Lower lobe of right lung (tissue), 2 donors: Measurements from ENCODE around the gene C2orf69. TPM values are rescaled to one million over a fixed set of nuclear protein-coding genes. Genes with fewer than 3 reads are reported as not detected.
"Not testable (repeated sequence)": the region's sequence is repeated elsewhere in the genome, so short reads cannot be mapped to it uniquely, and the experiment has no call there.

Experiments
- ATAC-seq, 2 donors: fragments of 200-7000 bp; cut with Tn5 transposase; one replicate each; pipeline ENCODE4 v1.9.1; 2020 to 2022; ENCODE audit warnings: mild to moderate bottlenecking in 2 of 2, moderate library complexity in 2 of 2
- DNase-seq: peaks from one replicate; pipeline ENCODE4 v3.0.0-alpha.2; 2020
- H3K27ac ChIP-seq: fragments of 200-600 bp; one replicate; pipeline ENCODE4 v1.8.0; 2022
- H3K27me3 ChIP-seq: fragments of 200-600 bp; one replicate; pipeline ENCODE4 v1.8.0; 2022; ENCODE audit warnings: low read depth
- H3K36me3 ChIP-seq: fragments of 200-600 bp; one replicate; pipeline ENCODE4 v1.8.0; 2022; ENCODE audit warnings: mild to moderate bottlenecking
- H3K4me1 ChIP-seq: fragments of 200-600 bp; one replicate; pipeline ENCODE4 v1.8.0; 2022
- H3K4me3 ChIP-seq: fragments of 200-600 bp; one replicate; pipeline ENCODE4 v1.8.0; 2022; ENCODE audit warnings: mild to moderate bottlenecking
- H3K9me3 ChIP-seq: fragments of 200-600 bp; one replicate; pipeline ENCODE4 v1.8.0; 2022
- intact Hi-C: fragments of 100-400 bp; cut with DNase I; formaldehyde crosslinking; loops from one replicate; pipeline ENCODE4 v1.11.0; 2022
- total RNA-seq: library from RNA; stranded (reverse); fragmentation: NEBNext Ultra II Directional; extraction: Animal tissue kit (Norgen Biotek cat#: 25700); gene quantifications from one replicate; pipeline ENCODE4 v1.2.1, GENCODE V29; 2021
- TF ChIP-seq, protein P1 (sequence below): fragments of 200-600 bp; IDR thresholded peaks from one replicate; pipeline ENCODE4 v1.8.0; 2022; ENCODE audit warnings: antibody characterized with exemption, mild to moderate bottlenecking
- donor health status: DM: no; HTN: yes; CAD: no; lungs with severe emphysema.

C2orf69 gene
- total RNA-seq, 1 donor from 2014 or later = 12.5 TPM

DNA sequence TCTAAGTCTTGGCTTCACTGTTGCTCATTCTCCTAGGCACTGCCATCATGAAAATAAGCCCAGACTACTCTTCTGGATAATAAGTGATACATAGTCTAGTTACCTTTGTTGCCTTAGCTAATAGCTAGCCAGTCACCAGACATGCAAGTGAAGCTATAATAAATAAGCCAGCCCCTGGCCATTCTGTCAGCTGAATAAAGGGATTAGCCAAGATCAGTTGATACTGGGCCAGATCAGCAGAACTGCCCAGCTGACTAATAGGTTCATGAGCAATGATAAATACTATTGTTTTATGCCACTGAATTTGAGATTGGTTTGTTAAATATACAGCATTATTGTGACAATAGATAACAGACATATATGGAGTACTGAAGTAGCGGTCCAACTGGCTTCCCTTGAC is 8.0 kb upstream of the C2orf69 start:
- ATAC-seq = no peak
- TF ChIP-seq, protein P1, sequence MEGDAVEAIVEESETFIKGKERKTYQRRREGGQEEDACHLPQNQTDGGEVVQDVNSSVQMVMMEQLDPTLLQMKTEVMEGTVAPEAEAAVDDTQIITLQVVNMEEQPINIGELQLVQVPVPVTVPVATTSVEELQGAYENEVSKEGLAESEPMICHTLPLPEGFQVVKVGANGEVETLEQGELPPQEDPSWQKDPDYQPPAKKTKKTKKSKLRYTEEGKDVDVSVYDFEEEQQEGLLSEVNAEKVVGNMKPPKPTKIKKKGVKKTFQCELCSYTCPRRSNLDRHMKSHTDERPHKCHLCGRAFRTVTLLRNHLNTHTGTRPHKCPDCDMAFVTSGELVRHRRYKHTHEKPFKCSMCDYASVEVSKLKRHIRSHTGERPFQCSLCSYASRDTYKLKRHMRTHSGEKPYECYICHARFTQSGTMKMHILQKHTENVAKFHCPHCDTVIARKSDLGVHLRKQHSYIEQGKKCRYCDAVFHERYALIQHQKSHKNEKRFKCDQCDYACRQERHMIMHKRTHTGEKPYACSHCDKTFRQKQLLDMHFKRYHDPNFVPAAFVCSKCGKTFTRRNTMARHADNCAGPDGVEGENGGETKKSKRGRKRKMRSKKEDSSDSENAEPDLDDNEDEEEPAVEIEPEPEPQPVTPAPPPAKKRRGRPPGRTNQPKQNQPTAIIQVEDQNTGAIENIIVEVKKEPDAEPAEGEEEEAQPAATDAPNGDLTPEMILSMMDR = no peak
- no peak overlapping the region for H3K27ac ChIP-seq
- intact Hi-C loops = no loop called here
- no peaks in the 10 kb centered on the region for H3K4me1 ChIP-seq
- no peak for DNase-seq
- H3K27me3 ChIP-seq = no peaks in the 10 kb centered on the region
- H3K4me3 ChIP-seq = no peak overlapping the region
- no peaks in the 10 kb centered on the region for H3K9me3 ChIP-seq
- no peaks in the 10 kb centered on the region for H3K36me3 ChIP-seq

DNA sequence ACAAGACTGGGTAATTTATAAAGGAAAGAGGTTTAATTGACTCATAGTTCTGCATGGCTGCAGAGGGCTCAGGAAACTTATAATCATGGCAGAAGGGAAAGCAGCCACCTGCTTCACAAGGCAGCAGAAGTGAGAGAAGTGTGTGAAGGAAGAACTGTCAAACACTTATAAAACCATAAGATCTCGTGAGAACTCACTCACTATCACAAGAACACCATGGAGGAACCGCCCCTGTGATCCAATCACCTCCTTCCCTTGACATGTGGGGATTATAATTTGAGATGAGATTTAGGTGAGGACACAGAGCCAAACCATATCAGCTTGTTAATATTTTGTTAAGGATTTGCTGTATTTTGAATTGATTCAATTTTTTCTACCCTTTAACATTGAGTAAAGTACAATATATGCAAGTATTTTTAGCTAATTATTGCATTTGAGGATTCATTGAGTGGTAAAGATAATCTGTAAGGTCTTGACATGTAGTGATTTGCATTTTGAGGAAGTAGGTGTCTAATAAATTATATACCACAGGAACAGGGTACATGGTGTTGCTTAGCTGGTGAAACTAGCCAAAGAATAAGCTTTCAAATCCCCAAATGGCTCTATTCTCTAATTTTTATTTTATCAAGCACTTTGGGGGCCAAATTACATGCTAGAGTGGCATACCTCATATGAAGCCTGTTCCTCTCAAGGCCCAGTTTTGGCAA is 3.9 kb upstream of the C2orf69 start:
- intact Hi-C loops = no loop called here
- Histone ChIP-seq H3K4me3 (no peak overlapping the region), H3K4me1 (peaks cover 6% of the 10 kb centered on the region), H3K27ac (no peak overlapping the region), H3K9me3 (no peaks in the 10 kb centered on the region), H3K27me3 (no peaks in the 10 kb centered on the region), H3K36me3 (no peaks in the 10 kb centered on the region)
- ATAC-seq (no peak), DNase-seq (no peak)
- TF ChIP-seq, protein P1 = no peak

- intact Hi-C loops = no loop called here
- TF ChIP-seq, protein P1 = no peak
- no peaks in the 10 kb centered on the region for H3K9me3 ChIP-seq
- H3K27ac ChIP-seq = peak overlapping the region; percentile 94
- H3K4me3 ChIP-seq = peak overlapping the region; percentile 84
- no peaks in the 10 kb centered on the region for H3K27me3 ChIP-seq
- DNase-seq (no peak), ATAC-seq (no peak)
- no peaks in the 10 kb centered on the region for H3K36me3 ChIP-seq
- peaks cover 28% of the 10 kb centered on the region for H3K4me1 ChIP-seq
Measured at GRCh38 chr2:199910338-199911051, 598 bp upstream of the C2orf69 start.

- Histone ChIP-seq H3K4me1 (peaks cover 28% of the 10 kb centered on the region), H3K27ac (peak overlapping the region; percentile 94), H3K27me3 (no peaks in the 10 kb centered on the region), H3K36me3 (no peaks in the 10 kb centered on the region), H3K9me3 (no peaks in the 10 kb centered on the region), H3K4me3 (peak overlapping the region; percentile 84)
- intact Hi-C loops = no loop called here
- TF ChIP-seq, protein P1 = no peak
- ATAC-seq (no peak), DNase-seq (no peak)
Measured at GRCh38 chr2:199911877-199912161, 726 bp downstream of the C2orf69 start.

- not testable (repeated sequence) for H3K27ac ChIP-seq, ATAC-seq
Measured at GRCh38 chr2:199912553-199913114, 1.5 kb downstream of the C2orf69 start.

DNA sequence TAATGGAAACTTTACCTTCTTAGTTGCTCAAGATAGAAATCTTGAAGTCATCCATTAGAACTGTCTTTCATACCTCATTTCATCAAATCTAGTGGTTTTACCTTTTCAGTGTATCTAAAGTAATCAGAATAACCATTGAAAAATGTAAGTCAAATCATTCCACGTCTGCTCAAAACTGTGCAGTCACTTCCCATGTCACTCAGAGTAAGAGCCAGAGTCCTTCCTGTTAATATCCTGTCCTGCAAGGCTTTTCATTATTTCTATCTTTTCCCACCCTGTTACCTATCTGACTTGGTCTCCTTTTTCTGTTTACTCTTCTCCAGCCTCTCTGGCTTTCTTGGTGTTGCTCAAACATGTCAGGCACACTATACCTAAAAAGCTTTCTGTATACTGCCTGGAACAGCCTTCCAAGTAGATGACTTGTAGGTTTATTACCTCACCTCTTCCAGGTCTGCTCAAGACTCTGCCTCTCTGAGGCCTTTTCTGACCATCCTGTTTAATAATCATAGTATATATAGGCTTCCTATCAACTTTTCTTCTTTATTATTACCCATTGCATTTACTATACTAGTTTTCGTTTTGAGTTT is 3.4 kb downstream of the C2orf69 start:
- no peak for DNase-seq
- Histone ChIP-seq H3K27me3 (no peaks in the 10 kb centered on the region), H3K9me3 (no peaks in the 10 kb centered on the region), H3K36me3 (peaks cover 14% of the 10 kb centered on the region), H3K4me1 (peaks cover 28% of the 10 kb centered on the region), H3K27ac (no peak overlapping the region), H3K4me3 (no peak overlapping the region)
- intact Hi-C loops = no loop called here
- TF ChIP-seq, protein P1 = no peak
- ATAC-seq = no peak

More at GRCh38 chr2:199912553-199913114, 1.5 kb downstream of the C2orf69 start:
- H3K27me3 ChIP-seq, H3K36me3 ChIP-seq, intact Hi-C loops, DNase-seq, H3K9me3 ChIP-seq: not testable (repeated sequence)
- H3K4me1 ChIP-seq = peaks cover 28% of the 10 kb centered on the region
- peak overlapping the region; percentile 84 for H3K4me3 ChIP-seq
